HG03135 (cell line): ENCODE measurements around the gene PPP1R11.
A peak's percentile ranks its signal among the peaks of the same experiment; 100 is the strongest.

Experiments used
- ATAC-seq: cut with Tn5 transposase; IDR thresholded peaks from one replicate; pipeline ENCODE4 v1.9.1; 2021; ENCODE audit warnings: mild to moderate bottlenecking, moderate library complexity; ENCODE audit not compliant: unreplicated experiment

Gene PPP1R11

DNA sequence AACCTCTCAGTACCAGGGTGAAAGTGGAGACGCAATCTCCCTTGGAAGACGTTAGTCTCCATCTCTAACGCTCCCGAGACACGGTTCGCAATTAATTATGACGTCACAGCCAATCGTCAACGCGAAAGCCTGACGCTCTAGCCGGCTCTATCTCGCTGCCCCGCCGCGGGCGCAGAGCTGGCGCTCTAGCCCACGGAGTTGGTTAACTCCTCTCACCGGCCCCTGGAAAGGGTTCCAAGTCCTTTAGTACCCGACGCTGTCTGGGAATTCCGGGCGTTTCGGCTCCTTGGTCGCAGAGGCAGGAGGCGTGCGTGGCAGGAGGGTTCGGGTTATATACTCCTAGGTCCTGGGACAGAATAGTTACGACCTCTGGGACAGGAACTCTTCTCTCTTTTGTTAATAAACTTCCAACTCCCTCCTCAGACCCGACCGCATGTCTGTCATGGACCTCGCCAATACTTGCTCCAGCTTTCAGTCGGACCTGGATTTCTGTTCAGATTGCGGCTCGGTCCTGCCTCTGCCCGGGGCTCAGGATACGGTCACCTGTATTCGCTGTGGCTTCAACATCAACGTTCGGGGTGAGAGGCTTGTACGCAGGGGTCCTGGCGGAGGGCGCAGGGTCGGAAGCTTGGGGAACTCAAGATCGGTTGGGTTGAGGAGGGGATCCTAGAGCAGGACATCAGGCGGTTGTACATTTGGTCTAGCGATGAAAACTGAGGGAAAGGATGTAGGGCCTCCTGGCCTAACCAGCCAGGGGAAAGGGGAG, 5.7 kb upstream of the PPP1R11 start, which contains the start of gene POLR1H:
TSS of gene POLR1H (plus strand) at position 174 of the 766 bp plus-strand sequence. CDS start at position 434, 260 bp downstream.
- peak; percentile 77 for ATAC-seq

DNA sequence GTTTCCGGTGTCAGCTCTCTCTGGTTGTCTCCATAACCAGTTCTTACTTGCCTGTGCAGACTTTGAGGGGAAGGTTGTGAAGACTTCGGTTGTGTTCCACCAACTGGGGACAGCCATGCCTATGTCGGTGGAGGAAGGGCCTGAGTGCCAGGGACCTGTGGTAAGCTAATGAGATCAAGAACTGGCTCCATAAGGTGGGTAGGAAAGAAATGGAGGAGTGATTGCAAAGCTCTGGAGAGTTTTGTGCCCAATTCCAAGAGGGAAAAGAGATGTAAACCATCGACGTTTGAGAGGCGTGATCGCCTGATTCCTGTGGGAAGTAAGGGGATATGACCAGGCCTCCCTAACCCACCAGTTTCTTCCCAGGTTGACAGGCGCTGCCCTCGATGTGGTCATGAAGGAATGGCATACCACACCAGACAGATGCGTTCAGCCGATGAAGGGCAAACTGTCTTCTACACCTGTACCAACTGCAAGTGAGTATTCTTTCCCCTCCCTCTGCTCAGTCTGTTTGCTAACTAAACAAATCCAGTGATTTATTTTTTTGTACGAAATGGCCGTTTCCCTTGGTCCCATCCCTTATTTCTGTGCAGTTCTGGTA, 5.0 kb upstream of the PPP1R11 start:
- peak; percentile 15 for ATAC-seq

DNA sequence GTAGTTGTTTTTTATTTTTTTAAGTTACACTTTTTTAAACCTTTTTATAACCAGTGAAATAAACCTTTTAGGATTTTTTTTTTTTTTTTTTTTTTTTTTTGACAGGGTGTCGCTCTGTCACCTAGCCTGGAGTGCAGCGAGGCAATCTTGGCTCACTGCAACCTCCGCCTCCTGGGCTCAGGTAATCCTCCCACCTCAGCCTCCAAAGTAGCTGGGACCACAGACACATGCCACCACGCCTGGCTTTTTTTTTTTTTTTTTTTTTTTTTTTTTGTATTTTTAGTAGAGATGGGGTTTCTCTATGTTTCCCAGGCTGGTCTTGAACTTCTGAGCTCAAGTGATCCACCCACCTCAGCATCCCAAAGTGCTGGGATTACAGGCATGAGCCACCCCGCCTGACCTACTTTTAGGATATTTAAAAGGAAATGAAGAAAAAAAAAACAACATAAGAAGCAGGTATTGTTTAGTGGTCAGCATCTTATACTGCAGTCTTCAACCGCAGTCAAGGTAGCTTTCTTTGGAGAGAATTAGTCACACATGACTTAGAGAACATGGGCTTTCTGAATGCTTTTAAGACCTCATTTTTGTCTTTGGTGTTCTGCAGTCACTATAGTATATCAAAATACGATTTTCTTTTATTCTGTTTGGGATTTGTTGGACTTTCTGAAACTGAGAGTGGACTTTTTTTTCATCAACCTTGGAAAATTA, 4.4 kb upstream of the PPP1R11 start:
- ATAC-seq, result no peak

DNA sequence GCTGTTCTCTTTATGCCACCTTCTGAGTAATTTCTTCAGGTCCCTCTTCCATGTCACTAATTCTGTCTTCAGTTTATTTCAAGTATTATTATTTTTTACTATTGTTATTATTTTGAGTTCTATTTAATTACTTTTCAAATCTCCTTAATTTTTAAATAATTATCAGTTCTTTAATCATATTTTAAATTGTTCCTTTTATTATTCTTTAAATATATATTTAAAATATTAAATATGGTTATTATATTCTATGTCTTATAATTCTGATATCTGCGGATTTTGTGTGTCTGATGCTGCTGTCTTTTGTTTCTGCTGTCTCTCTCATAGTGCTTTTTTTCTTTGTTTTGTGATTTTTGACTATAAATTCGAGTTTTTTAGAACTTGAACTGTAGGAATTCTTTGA, 3.7 kb upstream of the PPP1R11 start:
- no peak for ATAC-seq

DNA sequence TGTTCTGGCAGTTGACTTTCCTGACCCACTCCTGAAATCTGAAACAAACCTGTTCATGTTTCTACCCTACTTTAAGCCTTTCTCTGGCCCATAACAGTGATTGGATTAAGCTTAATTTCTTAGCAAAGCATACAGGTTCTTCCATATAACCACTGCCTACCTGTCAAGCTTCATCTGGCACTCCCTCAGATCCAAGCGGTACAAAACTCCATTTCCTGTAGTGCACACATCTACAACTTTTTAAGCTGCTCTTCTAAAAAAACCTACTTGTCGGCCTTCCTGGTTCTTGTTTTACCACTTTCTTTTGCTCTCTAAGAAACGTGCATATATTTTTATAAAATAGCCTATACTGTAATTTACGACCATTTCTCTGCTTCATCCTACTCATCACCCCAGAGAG, 916 bp upstream of the PPP1R11 start:
- no peak for ATAC-seq

DNA sequence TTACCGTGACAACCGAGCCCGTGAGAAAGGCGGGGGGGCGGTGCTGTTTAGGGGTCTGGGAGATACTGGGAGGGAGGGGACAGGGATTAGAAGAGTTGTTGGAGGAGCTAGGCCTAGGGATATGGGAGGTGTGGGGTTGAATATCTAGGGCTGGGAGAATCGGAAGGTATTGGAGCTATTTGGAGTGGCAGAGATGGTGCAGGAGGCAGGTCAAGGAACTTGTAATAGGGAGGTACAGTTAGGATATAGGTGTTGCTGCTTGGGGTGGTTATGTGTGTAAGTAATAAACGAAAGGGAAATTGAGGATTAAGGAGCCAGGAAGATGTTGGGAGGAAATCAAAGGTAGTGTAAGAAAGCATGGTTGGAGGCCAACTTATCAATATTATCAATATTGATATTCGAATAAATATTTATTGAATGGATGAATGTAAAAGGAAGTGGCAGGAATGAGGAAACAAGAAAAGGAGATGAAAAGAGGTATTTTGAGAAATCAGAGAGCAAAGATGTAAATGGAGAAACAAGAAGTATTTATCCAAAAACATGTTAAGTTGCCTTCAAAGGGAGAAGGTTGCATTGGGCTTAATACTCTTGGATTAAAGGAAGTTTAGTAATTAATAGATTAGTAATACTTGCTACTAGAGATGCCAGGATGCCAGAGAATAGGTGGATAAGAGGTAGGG, 602 bp downstream of the PPP1R11 start:
- no peak for ATAC-seq

DNA sequence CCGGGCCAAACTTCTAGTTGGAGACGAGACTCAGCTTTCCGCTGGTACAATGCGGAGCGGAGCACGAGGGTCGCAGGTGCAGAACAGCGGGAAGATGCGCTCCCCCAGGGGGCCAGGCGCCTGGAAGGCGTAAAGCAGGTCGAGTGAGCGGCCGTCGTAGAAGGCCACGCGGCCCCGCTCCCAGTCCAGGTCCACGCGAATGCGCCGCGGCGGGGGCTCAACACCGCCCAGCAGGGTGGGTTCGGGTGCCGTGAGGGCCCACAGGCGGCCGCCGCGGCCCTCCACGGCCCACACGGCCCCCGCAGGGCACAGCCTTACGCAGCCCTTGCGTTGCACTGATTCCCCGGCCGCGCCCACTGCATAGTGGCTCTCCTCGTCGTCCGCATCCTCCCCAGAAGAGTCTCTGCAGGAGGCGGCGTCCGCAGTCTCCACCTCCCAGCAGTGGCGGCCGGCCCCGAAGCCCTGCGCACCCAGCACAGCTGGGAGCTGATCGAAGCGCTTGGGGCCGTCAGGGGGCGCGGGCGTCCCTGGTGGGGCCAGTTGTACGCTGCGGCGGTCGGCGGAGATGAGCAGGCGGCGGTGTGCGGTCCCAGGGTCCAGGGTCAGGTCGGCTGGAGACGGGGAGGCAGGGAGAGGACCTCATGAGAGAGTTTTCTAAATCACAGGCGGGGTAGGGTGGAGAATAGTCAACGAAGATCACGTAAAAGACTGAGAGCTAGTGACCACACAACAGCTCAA, 4.3 kb downstream of the PPP1R11 start:
- ATAC-seq, result no peak

DNA sequence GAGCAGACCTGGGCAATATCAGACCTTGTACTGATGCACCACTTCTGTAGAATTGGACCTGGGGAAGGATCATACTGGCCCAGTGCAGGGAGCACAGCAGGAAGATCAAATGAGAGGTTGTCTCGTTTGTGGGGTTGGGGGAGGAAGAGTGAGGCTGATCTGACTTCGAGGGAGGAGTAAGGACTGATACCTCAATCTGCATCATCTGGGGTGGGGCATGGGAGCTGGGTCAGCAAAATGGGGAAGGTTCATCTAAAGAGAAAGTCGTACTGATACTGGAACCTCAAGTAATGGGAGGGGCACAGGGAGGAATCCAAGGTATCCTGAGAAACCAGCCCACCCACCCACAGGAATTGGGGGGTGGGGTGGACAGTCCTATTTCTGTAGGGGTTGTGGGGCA, 4.9 kb downstream of the PPP1R11 start:
- ATAC-seq, result no peak

DNA sequence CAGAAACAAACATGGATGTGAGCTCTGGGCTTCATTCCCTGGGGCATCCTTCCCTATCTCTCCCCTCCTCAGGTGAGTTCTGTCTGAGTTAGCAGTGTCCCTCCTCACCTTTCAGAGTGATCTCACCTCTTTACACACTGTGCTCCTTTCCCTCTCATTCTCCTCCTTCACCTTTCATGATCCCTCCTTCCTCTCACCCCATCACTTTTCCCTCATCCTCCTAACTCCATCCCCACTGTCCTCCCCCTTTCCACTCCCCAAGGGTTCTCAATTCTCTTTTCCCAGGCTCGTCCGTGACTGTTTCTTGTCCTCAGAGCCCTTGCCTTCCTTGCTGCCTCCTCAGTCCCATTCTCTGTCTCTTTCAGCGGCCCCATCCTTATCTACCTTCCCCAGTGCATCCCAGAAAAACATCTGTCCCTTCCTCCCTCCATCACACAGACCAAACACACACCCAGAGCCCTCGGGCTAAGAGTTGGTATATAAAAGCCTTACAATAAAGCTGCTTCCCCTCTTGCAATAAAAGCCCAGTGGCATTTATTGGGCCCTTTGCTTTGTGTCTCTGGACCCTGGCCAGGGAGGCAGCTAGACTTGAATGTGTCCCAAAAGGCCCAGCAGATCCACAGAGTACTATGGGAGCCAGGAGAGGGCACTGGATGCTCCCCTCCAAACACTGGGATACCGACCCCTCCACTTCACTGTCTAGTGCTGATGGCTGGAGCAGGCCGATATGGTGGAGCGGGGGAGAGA, 6.7 kb downstream of the PPP1R11 start:
- no peak for ATAC-seq

DNA sequence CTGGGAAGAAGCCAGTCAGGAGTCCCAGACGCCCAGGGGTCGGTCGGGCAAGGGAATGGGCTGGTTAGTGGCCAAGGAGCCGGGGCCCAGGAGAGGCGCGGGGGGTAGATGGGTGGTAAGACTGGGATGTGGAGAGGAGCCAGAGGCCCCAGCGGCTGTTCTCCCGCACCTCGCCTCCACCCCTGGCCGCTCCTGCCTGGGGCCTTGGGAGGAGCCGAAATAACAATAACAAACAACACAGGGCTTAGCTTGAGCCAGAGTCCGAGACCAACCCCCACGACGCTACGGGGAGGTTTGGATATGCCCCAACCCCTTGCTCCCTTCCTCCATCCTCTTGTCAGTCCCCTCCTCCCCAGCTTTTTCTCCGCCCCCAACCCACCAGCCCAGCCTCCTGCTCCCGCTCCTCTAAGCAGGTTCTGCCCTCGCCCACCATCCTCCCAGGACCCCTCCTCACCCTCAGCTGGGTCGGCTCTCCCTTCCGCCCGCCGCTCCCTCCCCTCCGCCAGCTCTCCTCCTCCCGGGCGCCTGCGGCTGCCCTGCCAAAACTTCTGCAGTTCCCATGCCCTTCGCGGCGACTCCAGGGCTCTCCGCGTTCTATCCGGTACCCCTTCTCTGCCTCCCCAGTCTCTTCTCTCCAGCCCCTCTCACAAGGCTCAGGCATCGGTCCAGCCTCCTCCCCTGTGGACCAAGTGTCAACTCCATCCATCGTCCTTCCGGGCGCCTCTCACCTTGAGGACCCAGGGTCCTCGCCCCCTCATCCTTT, 7.5 kb downstream of the PPP1R11 start:
- ATAC-seq, result no peak

DNA sequence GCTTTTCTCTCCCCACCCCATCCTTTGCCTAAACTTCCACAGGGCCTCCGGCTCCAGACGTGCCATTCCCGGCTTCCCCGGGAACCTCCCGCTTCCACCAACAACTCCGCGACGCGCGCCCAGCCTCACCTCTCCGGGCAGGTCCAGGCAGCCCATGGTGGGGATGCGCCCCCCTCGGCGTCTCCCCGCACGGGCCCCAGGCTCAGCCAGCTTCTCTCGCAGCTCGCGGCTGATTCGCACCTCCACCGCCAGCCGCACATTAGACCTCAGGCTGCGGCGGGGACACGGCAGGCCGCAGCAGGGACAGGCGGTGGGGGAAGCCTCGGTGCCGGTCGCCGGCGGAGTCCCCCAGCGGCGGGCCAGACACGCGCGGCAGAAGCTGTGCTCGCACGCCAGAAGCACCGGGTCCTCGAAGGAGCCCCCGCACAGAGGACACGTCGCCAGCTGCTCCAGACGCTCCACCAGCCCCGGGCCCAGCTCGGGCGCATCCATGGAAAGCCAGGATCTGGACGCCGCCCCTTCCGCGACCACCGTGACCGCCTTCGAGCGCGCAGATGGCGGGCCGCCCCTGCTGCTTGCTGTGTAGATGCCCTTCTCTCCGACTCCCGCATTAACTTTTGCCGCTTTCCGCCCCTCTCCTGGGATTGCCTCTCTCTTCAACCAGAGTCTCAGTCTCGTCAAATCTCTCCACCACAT, 8.2 kb downstream of the PPP1R11 start, which contains the start of gene RNF39:
TSS of gene RNF39 (minus strand) at position 676 of the 696 bp plus-strand sequence. CDS start at position 492, 184 bp downstream.
- no peak for ATAC-seq

DNA sequence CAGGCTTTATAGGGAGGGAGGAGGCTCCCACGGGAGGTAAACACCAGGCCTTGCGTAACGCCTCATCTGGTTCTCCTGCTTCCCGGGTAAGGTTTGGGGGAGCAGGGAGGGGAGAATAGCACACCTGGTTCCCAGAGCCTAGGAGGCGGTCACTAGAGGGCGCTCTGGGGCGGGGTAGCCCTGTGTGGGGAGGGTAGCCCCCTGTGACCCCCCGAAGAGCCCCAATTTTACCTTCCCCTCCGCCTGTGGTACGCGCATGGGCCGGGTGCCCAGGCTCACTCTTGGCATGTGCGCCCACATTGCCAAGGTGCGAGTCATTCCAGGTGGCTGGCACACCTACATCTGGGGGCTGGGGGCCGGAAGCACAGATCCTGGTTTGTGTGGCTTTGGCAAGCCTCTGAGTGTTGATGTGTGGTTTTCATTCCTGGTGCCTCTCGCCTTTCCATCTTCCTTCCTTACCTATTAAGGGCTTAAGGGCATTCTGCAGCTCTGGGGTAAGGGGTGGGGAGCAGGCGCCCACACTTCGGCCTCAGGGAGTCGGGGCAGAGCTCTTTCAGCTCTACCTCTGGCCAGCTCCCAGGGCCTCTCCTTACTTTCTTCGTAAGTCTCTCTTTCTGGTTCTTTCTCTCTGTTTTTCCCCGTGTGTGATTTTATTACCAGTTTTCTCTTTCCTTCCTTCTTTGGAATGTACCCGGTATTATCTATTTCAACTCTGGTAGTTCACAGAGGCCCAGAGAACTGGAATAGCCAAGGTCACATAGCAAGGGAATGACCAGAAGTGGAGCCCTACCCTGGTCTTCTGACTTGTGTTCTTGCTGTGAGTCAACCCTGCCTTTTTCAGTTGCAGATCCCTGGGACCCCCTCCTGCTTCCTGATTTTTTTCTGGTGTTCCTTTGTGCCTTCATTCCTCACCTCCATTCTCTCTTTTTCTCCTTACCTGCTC, 9.1 kb downstream of the PPP1R11 start:
- ATAC-seq, result no peak

DNA sequence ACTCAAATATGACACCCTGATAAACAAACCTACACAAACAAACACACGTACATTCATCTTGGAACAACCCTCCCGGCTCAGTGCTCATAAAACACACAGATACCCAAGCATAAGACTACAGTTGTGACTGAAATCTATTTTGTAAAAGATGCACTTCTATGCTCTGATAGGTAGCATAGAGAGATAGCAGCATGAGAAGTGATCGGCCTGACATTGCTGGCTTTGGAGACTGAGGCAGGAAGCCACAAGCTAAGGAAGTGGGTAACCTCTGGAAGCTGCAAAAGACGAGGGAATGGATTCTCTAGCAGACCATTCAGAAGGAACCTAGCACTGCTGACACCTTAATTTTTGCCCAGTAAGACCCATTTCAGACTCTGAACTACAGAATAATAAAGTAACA, 10.2 kb downstream of the PPP1R11 start:
- ATAC-seq, result no peak

DNA sequence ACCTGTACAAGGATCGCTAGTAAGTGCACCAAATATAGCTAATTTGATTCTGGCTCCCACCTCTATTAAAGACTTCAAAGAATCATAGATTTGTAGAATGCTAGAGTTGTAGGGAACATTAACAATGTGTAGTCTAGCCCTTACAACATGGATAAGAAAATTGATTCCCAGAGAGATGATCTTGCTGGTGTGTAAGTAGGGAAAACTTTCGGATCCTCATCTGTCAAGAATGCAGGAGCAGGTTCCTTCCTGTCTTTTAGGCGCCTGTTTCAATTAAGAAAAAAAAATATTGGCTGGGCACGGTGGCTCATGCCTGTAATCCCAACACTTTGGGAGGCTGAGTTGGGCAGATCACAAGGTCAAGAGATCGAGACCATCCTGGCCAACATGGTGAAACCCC, 20.9 kb downstream of the PPP1R11 start:
- no peak for ATAC-seq

DNA sequence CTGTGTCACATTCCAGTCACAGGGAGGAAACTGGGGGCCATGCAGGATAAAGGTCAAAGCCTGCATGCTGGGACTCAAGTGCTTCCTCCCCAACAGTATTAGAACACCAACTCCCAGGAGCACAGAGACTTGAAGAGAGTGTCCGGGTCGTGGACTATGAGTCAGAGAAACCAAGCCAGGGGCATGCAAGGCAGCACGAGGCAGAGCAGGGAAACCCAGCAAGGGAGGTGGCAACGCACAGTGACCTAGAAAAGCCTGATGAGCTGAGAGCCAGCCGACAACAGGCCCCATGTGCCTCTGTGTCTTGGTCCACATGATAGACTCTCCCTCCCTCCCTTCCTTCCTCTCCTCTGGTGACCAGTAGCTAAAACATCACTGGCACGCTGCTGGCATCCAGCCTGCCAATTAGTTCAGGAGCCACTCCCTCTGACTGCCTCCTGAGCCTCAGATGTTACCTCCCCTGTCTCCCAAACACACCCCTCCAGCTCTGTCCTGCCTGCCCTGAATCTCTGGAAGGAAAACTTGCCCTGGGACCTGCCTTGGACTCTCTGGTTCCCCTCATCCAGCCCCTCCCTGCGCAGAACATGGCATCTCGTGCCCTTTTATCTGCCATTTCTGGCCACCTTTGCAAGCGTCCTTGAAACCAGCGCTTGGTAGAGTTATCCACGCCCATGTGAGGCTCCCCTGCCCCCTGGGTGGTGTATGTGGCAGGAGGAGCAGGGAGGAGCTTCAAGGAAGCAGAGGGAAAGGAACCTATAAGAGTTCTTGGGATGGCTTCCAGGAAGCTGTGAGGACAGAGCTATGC, 24.8 kb downstream of the PPP1R11 start:
- ATAC-seq, result no peak

DNA sequence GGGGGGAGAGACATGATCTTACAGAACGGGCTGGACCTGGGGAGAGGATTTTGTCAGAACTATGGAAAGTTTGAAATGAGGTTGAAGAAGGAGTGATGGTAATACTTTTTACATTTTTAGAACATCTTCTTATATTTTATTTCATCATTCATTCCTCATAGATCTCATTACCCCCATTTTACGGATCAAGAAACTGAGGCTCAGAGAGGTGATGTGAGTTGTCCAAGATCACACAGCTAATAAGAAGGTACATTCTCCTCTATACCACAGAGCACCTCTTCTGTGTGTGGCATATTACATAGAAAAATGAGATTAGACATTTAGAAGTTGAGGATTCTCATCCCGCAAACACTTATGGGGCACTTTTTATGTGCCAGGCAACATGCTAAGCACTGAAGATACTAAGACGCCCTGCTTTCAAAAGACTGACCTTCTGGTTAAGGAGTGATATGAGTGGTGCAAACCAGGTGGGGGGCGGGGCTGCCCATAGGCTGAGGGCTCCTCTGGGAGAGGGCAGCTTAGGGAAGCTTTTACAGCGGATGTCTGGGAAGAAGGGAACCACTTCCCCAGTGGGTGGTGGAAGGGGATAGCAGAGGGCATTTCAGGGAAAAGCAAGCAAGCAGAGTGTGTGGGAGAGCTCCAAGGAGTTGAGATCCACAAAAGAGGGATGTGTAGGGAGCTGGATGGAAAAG, 26.0 kb downstream of the PPP1R11 start:
- no peak for ATAC-seq
